Measurements from ENCODE around the gene KCNJ18.
"Not testable (repeated sequence)": the region's sequence is repeated elsewhere in the genome, so short reads cannot be mapped to it uniquely, and the experiment has no call there.

The KCNJ18 gene

GRCh38 chr17:21737015-21737580 is 44.8 kb downstream of the KCNJ18 start:
- not testable (repeated sequence) for DNase-seq

GRCh38 chr17:21738241-21738640 is 45.9 kb downstream of the KCNJ18 start:
- not testable (repeated sequence) for DNase-seq

GRCh38 chr17:21738877-21739474 is 46.7 kb downstream of the KCNJ18 start:
- not testable (repeated sequence) for DNase-seq

GRCh38 chr17:21739485-21739884 is 47.2 kb downstream of the KCNJ18 start:
- not testable (repeated sequence) for DNase-seq

GRCh38 chr17:21740836-21741235 is 48.5 kb downstream of the KCNJ18 start:
- not testable (repeated sequence) for DNase-seq

- DNase-seq: not testable (repeated sequence)
Measured at GRCh38 chr17:21741520-21741919, 49.2 kb downstream of the KCNJ18 start.

GRCh38 chr17:21742326-21742725 is 50.0 kb downstream of the KCNJ18 start:
- no peak for DNase-seq

- not testable (repeated sequence) for DNase-seq
Measured at GRCh38 chr17:21744151-21744550, 51.8 kb downstream of the KCNJ18 start.

- not testable (repeated sequence) for DNase-seq
Measured at GRCh38 chr17:21744621-21745020, 52.3 kb downstream of the KCNJ18 start.

- DNase-seq: not testable (repeated sequence)
Measured at GRCh38 chr17:21745385-21746054, 53.2 kb downstream of the KCNJ18 start.

GRCh38 chr17:21746415-21746814 is 54.1 kb downstream of the KCNJ18 start:
- not testable (repeated sequence) for DNase-seq

GRCh38 chr17:21747195-21747915 is 55.0 kb downstream of the KCNJ18 start:
- DNase-seq: not testable (repeated sequence)

GRCh38 chr17:21748686-21749085 is 56.4 kb downstream of the KCNJ18 start:
- not testable (repeated sequence) for DNase-seq

GRCh38 chr17:21749696-21750531 is 57.6 kb downstream of the KCNJ18 start:
- not testable (repeated sequence) for DNase-seq

- not testable (repeated sequence) for DNase-seq
Measured at GRCh38 chr17:21751111-21751510, 58.8 kb downstream of the KCNJ18 start.
